NCI-H187 treated with DMSO at 0.1 percent for 48 hours (cell line): ENCODE results near the gene SLC6A8.
"Not testable (repeated sequence)": the region's sequence is repeated elsewhere in the genome, so short reads cannot be mapped to it uniquely, and the experiment has no call there.

Source experiments
- DNase-seq: peaks from one replicate; lab custom pipeline; 2025; lab: John Stamatoyannopoulos, UW

The SLC6A8 gene

DNA sequence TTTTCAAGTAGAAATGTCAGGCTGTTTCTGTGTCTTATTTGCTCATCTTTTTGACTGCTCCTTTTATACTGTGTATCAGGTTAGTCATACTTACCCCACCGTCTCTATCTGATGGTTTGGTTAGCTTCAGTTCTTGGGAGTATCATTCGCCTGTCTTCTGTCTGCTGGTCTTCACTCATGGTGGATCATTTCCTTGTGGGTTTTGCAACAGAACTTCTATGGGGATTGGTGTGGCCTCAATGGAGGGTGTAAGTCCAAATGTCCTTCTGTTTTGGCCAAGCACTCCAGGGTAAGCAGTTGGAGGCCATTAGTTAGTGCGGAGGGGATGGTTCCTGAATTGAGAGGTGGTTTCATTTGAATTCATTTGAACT lies 44.1 kb downstream of the SLC6A8 start:
- DNase-seq: no peak

DNA sequence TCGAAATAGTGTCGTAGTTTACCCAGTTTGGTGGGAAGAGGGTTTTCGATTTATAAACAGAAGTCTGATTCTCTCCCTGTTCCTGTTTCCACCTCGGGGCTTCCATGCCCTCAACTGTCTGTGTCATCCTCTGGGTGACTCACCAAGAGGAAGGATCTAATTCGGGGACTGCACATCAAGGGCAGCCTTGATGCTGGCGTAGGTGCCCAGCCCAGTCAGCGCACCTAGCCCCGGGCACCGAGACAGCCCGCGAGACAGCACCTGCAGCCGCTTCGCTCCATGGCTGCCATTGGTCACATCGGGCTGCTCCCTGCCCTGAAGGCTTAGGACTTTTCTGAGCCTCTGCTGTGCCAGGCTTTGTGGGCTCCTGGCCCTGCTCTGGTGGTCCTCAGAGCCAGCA lies 44.7 kb downstream of the SLC6A8 start:
- DNase-seq: no peak

- DNase-seq: no peak
Measured at GRCh38 chrX:153733651-153734240, 46.0 kb downstream of the SLC6A8 start.

GRCh38 chrX:153734871-153735270 lies 47.1 kb downstream of the SLC6A8 start:
- DNase-seq: no peak

GRCh38 chrX:153735274-153735673 lies 47.5 kb downstream of the SLC6A8 start:
- no peak for DNase-seq

DNA sequence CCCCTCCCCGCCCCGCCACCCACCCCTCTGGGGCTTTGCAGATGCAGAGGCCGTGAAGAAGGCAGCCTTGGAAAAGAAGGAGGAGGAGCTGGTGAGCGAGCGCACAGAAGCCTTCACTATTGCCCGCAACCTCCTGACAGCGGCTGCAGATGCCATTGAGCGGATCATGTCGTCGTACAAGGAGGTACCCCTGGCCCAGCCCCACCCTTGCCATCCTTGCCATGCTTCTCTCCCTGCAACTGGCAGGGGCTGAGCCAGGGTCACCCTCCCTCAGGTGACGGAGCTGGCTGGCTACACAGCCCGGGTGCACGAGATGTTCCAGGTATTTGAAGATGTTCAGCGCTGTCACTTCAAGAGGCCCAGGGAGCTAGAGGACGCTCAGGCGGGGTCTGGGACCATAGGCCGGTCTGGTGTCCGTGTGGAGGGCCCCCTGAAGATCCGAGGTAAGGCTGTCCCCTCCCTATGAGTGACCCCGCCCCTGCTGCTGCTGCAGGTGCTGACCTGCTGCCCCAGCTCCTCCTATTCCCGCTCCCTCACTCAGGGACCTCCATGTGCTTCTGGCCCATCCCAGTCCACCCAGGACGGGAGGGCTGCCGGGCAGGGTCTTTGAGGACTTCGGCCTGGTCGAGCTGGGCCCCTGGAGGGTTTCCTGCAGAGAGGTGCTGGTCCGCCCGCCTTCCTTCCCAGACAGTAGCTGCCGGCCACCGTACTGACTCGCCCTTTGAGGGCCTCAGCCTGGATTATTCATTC lies 48.5 kb downstream of the SLC6A8 start:
- no peak for DNase-seq

DNA sequence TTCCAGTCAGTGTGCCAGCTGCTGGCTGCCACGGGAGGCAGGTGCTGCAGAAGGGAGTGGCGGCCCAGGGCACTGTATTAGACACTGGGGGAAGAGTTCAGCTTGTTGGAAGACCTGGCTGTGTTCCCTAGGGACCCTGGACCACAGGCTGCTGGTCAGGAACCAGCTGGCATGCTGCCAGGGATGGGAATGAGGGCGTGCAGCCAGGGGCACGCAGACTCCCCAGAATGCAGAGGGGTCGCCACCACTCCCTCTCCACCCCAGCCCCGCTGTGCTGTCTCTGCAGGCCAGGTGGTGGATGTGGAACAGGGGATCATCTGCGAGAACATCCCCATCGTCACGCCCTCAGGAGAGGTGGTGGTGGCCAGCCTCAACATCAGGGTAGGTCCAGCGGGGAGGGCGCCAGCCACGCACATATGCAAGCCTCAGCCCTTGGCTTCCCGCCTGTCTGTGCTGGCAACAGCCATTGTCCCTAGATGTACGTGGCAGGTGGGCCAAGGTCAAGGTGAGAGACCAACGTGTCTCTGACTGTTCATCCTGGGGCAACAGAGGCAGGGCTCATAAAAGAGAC lies 49.2 kb downstream of the SLC6A8 start:
- no peak for DNase-seq

GRCh38 chrX:153738056-153738605 lies 50.4 kb downstream of the SLC6A8 start:
- DNase-seq: no peak

DNA sequence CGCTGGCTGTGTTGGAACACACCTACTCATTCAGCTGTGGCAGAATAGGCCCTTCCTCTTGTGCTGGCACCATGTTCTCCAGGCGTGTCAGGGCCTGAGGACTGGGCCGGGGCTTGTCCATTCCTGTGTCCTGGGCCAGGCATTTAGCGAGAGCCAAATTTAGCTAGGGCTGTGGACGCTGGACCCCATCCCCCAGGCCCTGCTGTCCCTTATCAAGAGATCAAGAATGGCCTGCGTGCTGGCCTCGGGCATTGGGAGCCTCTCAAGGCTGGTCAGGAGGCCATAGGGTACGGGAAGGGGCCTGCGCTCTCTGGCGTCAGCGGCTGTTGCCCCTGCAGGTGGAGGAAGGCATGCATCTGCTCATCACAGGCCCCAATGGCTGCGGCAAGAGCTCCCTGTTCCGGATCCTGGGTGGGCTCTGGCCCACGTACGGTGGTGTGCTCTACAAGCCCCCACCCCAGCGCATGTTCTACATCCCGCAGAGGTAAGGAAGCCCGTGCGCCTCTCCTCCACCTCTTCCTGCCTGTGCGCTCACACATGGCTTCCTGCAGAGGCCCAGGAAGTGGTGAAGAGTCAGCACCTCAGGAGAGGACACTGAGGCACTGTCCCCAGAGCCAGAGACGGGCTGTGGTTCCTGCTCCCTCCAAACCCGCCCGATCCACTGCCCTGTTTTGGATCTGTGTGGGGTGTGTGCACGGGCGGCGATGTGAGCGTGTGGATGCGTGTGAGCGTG lies 52.2 kb downstream of the SLC6A8 start:
- DNase-seq: no peak

DNA sequence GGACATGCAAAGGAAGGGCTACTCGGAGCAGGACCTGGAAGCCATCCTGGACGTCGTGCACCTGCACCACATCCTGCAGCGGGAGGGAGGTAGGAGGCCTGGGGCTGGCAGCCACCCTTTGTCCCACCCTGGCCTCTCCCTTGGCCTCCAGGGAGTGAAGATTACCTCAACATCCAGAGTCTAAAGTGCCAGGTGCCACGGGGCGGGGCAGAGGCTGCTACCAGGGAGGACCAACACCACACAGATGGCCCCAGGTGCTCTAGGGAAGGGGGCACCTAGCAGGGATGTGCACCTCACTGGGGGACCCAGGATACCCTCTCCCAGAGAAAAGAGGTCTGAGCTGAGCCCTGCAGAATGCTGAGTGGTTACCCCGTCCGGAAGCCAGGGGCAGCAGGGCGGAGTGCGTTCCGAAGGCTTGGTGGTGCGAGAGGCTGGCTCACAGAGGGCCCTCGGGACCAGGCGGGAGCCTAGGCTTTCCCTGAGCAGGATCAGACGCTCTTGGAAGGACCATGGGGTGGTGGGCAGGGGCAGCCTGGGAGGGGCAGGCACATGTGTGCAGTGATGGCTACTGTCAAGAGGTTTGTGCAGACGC lies 53.0 kb downstream of the SLC6A8 start:
- DNase-seq: no peak

DNA sequence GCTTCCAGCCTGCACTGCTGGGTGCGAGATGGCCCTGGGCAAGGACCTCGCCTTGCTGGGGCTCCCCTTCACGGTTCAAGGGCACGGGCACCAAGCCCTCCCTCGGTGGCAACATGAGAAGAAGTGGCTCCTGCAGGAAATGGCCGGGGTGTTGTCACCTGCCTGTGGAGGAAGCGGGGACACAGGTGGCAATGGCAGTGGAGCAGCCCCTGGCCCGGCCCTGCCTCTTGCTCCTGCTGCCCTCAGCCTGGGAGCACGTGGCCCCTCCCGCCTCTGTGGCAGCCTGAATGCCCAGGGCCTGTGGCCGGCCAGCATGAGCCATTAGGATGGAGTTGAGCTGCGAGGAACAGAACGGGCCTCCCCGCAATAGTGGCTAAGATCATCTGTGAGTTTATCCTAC lies 53.7 kb downstream of the SLC6A8 start:
- DNase-seq: no peak

DNA sequence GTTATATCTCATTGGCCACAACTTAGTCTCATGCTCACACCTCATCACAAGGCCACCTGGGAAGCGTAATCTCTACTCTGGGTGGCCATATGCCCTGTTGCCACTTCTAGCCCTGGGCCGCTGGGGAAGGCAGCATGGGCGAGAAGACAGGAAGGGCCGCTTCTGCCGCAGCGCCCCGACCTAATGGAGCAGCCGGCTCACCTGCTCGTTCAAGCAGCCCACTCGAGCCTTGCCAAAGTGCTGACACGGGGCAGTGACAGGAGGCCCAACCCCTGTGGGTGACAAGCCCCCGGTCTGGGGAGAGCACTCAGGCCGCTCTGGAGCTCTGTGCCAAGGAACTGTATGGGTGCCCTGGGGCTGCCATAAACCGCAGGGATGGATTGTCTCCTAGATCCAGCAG lies 54.4 kb downstream of the SLC6A8 start:
- not testable (repeated sequence) for DNase-seq

DNA sequence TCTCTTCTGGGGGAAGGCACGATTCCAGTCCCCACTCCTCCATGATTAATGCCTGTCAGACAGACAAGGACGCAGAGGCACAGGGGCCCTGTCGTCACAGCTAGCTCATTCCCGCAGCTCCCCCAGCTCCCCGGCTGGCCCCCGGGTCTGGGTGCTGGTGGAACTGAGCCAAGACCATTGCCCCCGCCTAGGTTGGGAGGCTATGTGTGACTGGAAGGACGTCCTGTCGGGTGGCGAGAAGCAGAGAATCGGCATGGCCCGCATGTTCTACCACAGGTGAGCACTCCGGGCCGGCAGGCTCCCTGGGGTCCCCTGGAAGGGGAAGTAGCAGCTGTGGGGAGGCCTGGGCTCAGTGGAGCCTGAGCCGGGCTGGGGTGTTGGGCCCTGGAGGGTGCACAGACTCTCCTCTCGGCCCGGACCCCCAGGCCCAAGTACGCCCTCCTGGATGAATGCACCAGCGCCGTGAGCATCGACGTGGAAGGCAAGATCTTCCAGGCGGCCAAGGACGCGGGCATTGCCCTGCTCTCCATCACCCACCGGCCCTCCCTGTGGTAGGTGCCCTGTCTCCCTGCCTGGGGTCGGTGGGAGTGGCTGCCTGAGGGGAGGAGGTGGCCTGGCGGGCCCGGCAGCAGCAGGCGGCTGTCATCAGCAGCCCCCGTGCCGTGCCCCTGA lies 55.2 kb downstream of the SLC6A8 start:
- not testable (repeated sequence) for DNase-seq

- DNase-seq: not testable (repeated sequence)
Measured at GRCh38 chrX:153743468-153744209, 55.9 kb downstream of the SLC6A8 start.

GRCh38 chrX:153744210-153745066 lies 56.7 kb downstream of the SLC6A8 start:
- no peak for DNase-seq

- not testable (repeated sequence) for DNase-seq
Measured at GRCh38 chrX:153745067-153745433, 57.3 kb downstream of the SLC6A8 start.
